ENCODE data around the gene HS3ST5. TPM values are rescaled to one million over a fixed set of nuclear protein-coding genes. Genes with fewer than 3 reads are reported as not detected.

HS3ST5 gene
- total RNA-seq, 2 donors from 2014 or later: 0.05 to 0.16 TPM

GRCh38 chr6:114170958-114171387 lies 171.8 kb downstream of the HS3ST5 start:
- no peaks in the 10 kb centered on the region for H3K27me3 ChIP-seq
- H3K9ac ChIP-seq (ENCODE audit: low read depth in 2 of 2, low read length in 2 of 2): no peak overlapping the region
- intact Hi-C loops (cut with DNase I): no loop called here
- no peak overlapping the region for H3K27ac ChIP-seq
- no peaks in the 10 kb centered on the region for H3K4me1 ChIP-seq
- no peaks in the 10 kb centered on the region for H3K36me3 ChIP-seq
- no peak for DNase-seq
- no peaks in the 10 kb centered on the region for H3K9me3 ChIP-seq
- TF ChIP-seq, protein P1, sequence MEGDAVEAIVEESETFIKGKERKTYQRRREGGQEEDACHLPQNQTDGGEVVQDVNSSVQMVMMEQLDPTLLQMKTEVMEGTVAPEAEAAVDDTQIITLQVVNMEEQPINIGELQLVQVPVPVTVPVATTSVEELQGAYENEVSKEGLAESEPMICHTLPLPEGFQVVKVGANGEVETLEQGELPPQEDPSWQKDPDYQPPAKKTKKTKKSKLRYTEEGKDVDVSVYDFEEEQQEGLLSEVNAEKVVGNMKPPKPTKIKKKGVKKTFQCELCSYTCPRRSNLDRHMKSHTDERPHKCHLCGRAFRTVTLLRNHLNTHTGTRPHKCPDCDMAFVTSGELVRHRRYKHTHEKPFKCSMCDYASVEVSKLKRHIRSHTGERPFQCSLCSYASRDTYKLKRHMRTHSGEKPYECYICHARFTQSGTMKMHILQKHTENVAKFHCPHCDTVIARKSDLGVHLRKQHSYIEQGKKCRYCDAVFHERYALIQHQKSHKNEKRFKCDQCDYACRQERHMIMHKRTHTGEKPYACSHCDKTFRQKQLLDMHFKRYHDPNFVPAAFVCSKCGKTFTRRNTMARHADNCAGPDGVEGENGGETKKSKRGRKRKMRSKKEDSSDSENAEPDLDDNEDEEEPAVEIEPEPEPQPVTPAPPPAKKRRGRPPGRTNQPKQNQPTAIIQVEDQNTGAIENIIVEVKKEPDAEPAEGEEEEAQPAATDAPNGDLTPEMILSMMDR (IDR thresholded peaks at IDR 0.05): no peak
- no peak overlapping the region for H3K4me3 ChIP-seq

DNA sequence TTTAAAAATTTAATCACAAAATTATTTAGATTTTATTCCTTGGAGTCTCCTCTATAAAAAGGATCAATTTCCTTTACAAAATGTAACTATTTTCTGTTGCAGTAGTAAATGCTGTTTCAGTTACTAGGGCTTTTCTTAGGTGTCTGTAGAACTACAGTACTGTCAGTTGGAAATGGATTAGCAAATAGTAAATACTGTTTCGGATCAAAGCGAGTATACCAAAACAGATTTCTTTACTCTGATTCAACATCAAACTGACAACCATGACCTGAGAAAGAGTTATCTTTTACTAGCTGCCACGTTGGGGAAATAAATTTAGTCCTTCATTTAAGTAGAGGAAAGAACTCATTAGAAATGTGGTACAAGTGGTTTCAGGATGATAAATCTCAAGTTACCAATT lies 172.5 kb downstream of the HS3ST5 start:
- DNase-seq: no peak
- Histone ChIP-seq H3K27me3 (no peaks in the 10 kb centered on the region), H3K9ac (ENCODE audit: low read depth in 2 of 2, low read length in 2 of 2) (no peak overlapping the region), H3K4me1 (no peaks in the 10 kb centered on the region), H3K36me3 (no peaks in the 10 kb centered on the region), H3K27ac (no peak overlapping the region), H3K9me3 (no peaks in the 10 kb centered on the region), H3K4me3 (no peak overlapping the region)
- TF ChIP-seq, protein P1 (IDR thresholded peaks at IDR 0.05): no peak
- intact Hi-C loops (cut with DNase I): no loop called here

- H3K27ac ChIP-seq: no peak overlapping the region
- intact Hi-C loops (cut with DNase I): no loop called here
- H3K4me1 ChIP-seq: no peaks in the 10 kb centered on the region
- no peaks in the 10 kb centered on the region for H3K36me3 ChIP-seq
- no peak for DNase-seq
- H3K27me3 ChIP-seq: no peaks in the 10 kb centered on the region
- TF ChIP-seq, protein P1 (IDR thresholded peaks at IDR 0.05): no peak
- H3K4me3 ChIP-seq: no peak overlapping the region
- H3K9me3 ChIP-seq: no peaks in the 10 kb centered on the region
- H3K9ac ChIP-seq (ENCODE audit: low read depth in 2 of 2, low read length in 2 of 2): no peak overlapping the region
Measured at GRCh38 chr6:114169763-114170162, 173.1 kb downstream of the HS3ST5 start.

DNA sequence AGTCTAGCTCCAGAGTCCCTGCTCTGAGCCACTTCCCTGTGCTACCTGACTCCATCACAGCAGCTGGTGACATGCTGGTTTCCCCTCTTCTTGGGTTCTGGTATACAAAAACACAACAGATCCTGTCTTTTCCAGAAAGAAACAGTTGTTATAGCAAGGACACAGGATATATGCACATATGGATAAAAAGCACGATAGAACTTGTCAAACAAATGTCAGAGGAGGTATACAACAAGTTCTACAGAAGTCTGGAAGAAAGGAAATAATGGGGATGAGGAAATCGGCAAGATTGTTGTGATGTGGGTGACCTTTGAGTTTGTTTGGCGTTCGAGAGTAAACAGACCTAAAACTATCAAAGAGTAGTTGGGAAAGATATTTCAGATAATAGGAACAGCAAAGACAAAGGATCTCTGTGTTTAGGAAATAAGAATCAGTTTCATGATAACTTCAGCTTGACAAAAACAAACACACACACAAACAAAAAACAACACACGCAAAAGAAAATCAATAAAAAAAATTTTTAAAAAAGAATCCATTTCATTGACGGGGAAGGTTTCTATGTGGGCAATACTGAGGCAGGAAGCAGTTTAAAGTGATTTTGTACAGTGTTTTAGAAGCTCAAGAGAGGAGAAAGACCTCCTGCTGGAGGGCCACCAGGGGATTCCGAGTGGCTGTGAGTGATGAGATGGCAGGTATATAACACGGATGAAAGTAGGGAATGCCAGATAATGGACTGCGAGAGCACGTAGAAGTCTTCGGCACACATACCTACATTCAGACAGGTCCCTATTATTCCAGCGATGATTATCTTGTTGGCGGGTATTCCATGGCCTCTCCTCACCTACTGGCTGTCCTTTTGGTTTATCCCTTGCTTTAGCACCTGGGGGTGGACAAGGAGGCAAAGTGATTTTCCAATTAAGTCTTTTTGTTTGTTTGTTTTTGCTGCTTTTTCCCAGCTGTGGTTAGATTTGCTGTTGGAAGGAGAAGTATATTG lies 174.9 kb downstream of the HS3ST5 start:
- Histone ChIP-seq H3K4me3 (no peak overlapping the region), H3K27ac (no peak overlapping the region), H3K9ac (ENCODE audit: low read depth in 2 of 2, low read length in 2 of 2) (no peak overlapping the region), H3K27me3 (no peaks in the 10 kb centered on the region), H3K36me3 (no peaks in the 10 kb centered on the region), H3K4me1 (no peaks in the 10 kb centered on the region), H3K9me3 (no peaks in the 10 kb centered on the region)
- no peak for DNase-seq
- TF ChIP-seq, protein P1 (IDR thresholded peaks at IDR 0.05): no peak
- intact Hi-C loops (cut with DNase I): no loop called here

GRCh38 chr6:114164207-114164606 lies 178.6 kb downstream of the HS3ST5 start:
- Histone ChIP-seq H3K27me3 (no peaks in the 10 kb centered on the region), H3K9me3 (no peaks in the 10 kb centered on the region), H3K9ac (ENCODE audit: low read depth in 2 of 2, low read length in 2 of 2) (no peak overlapping the region), H3K4me1 (no peaks in the 10 kb centered on the region), H3K36me3 (no peaks in the 10 kb centered on the region), H3K4me3 (no peak overlapping the region), H3K27ac (no peak overlapping the region)
- intact Hi-C loops (cut with DNase I): no loop called here
- no peak for DNase-seq
- TF ChIP-seq, protein P1 (IDR thresholded peaks at IDR 0.05): no peak

Data from colonic mucosa (tissue), 4 donors.